K562 (cell line): ENCODE results near the gene ZNF521. TPM values are rescaled to one million over a fixed set of nuclear protein-coding genes. Genes with fewer than 3 reads are reported as not detected.

ENCODE experiments used
- MTF1 ChIP-seq: fragments of 250-450 bp; sonication (Bioruptor Pico); IDR thresholded peaks from 2 replicates; pipeline ENCODE4 v1.9.0; 2021; ENCODE audit warnings: moderate library complexity, mild to moderate bottlenecking, inconsistent platforms, borderline replicate concordance
- PHF8 ChIP-seq: fragments of 200-600 bp; sonication (generic); IDR thresholded peaks from 2 replicates; pipeline ENCODE4 v1.6.1; 2012; ENCODE audit warnings: mixed run types, mild to moderate bottlenecking, inconsistent platforms, low read length, moderate library complexity, borderline replicate concordance
- SNIP1 ChIP-seq: fragments of 450-650 bp; IDR thresholded peaks from 2 replicates; pipeline ENCODE4 v1.7.1; 2017; ENCODE audit warnings: low read depth, mild to moderate bottlenecking
- UBTF ChIP-seq, 2 experiments: IDR thresholded peaks; 2 replicates each; pipeline ENCODE4 v1.6.1; 2012; ENCODE audit warnings: improper control_type of control experiment in 2 of 2, low read depth in 2 of 2, low read length in 2 of 2, borderline replicate concordance in 1 of 2
- ZNF347 ChIP-seq: fragments of 450-650 bp; formaldehyde crosslinking; IDR thresholded peaks from 2 replicates; pipeline ENCODE4 v1.4.0; 2020; ENCODE audit warnings: low read depth, mild to moderate bottlenecking, moderate library complexity
- ZNF518B ChIP-seq: fragments of 250-450 bp; sonication (Bioruptor Pico); IDR thresholded peaks from 2 replicates; pipeline ENCODE4 v1.5.0; 2021; ENCODE audit warnings: mild to moderate bottlenecking, moderate library complexity
- ZSCAN29 ChIP-seq: fragments of 450-650 bp; IDR thresholded peaks from 2 replicates; pipeline ENCODE4 v1.6.1; 2017
- polyA plus RNA-seq, 8 experiments: library from polyadenylated mRNA; depleted of rRNA in 4 of 8; stranded (reverse) in 5 of 8; unstranded in 3 of 8; fragments of >200 nt; fragmentation: Nextera tagmentation in 2 of 8; fragmentation: Illumina TruSeq in 1 of 8; extraction: Ambion mirVana in 2 of 8; extraction: Trizol in 1 of 8; gene quantifications; 2 replicates each; pipeline versions ENCODE4 v1.2.1 to v1.2.3, GENCODE V29; 2011 to 2014; ENCODE audit warnings: inconsistent platforms in 1 of 8, missing spikeins in 1 of 8
- total RNA-seq, 7 experiments: library from RNA; depleted of rRNA in 6 of 7; stranded (reverse); fragments of >200 nt in 6 of 7; fragmentation: Illumina TruSeq in 2 of 7; extraction: Trizol in 2 of 7; gene quantifications; 2 replicates each; pipeline versions ENCODE4 v1.2.1 to v1.2.3, GENCODE V29; 2011 to 2021; ENCODE audit warnings: low replicate concordance in 1 of 7

The ZNF521 gene
- total and polyA plus RNA-seq, 9 of the 15 experiments (the other 6 are each of a cell fraction or from before 2014, with no cell fraction given): 1.2 to 5.8 (median 1.6) TPM

- TF ChIP-seq UBTF (IDR thresholded peaks at IDR 0.05; ENCODE audit: borderline replicate concordance in 1 of 2, low read depth in 2 of 2, low read length in 2 of 2) (no peak), PHF8 (no peak), ZSCAN29 (no peak), SNIP1 (no peak), ZNF518B (no peak), ZNF347 (CRISPR knock-in tag) (no peak), MTF1 (CRISPR knock-in tag) (no peak)
These were observed 8.4 kb upstream of the ZNF521 start (continued) for GRCh38 chr18:25360301-25360899.
